ENCODE data around the gene ITPKB. TPM values are rescaled to one million over a fixed set of nuclear protein-coding genes. Genes with fewer than 3 reads are reported as not detected.

ITPKB gene
- total RNA-seq, 1 experiment from 2014 or later: 4.4 TPM

DNA sequence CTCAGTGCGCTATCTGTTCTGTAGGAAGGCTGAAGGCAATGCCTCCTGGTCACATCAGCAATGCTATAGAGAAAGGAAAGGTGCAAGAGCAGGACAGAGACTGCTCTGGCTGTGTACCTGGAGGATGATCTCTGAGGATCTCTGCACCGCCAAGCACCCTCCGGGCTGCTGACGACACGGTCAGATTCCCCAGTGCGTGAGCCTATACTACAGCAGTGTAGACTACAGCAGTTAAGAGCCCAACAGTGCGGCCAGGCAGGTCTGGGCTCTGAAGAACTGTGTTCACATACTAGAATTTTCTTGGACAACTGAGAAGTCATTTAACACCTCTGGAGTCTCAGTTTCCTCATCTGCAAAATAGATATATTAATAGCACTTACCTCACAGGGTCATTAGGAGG is 39.9 kb downstream of the ITPKB start:
- POLR2A ChIA-PET: no interaction called here
- Mint-ChIP-seq H3K4me3 (ENCODE audit: unreplicated experiment) (no peak overlapping the region), H3K27ac (ENCODE audit: unreplicated experiment) (no peak overlapping the region), H3K4me1 (ENCODE audit: low read depth, unreplicated experiment) (no peaks in the 10 kb centered on the region), H3K9me3 (ENCODE audit: unreplicated experiment) (no peaks in the 10 kb centered on the region), H3K36me3 (ENCODE audit: insufficient read depth, unreplicated experiment) (no peaks in the 10 kb centered on the region), H3K27me3 (ENCODE audit: insufficient read depth, unreplicated experiment) (no peaks in the 10 kb centered on the region)
- no peaks in the 10 kb centered on the region for H3K27me3 ChIP-seq (replicated peaks; ENCODE audit: control insufficient read depth, insufficient read depth, low read length)
- H3K4me1 ChIP-seq: peaks cover 5% of the 10 kb centered on the region; the same call in 1 of the 2 replicates
- DNase-seq: no peak
- BruUV-seq (replicated peaks): no TSS peak
- no peak overlapping the region for H3K4me3 ChIP-seq (ENCODE audit: low read depth, low read length)
- H3K36me3 ChIP-seq (ENCODE audit: control insufficient read depth, insufficient read depth, low read length): no peaks in the 10 kb centered on the region
- intact Hi-C loops (cut with micrococcal nuclease; ENCODE audit: unreplicated experiment): no loop called here
- CTCF ChIA-PET: no interaction called here
- no peaks in the 10 kb centered on the region for H3K9me3 ChIP-seq
- no peak for TF ChIP-seq CTCF (IDR thresholded peaks at IDR 0.05; ENCODE audit: insufficient read depth in 1 of 2, low read depth in 1 of 2, low read length in 1 of 2, severe bottlenecking in 1 of 2, unreplicated experiment in 1 of 2)

- intact Hi-C loops (cut with micrococcal nuclease; ENCODE audit: unreplicated experiment): no loop called here
- TF ChIP-seq CTCF (IDR thresholded peaks at IDR 0.05; ENCODE audit: insufficient read depth in 1 of 2, low read depth in 1 of 2, low read length in 1 of 2, severe bottlenecking in 1 of 2, unreplicated experiment in 1 of 2): no peak
- Mint-ChIP-seq H3K36me3 (ENCODE audit: insufficient read depth, unreplicated experiment) (no peaks in the 10 kb centered on the region), H3K27ac (ENCODE audit: unreplicated experiment) (no peak overlapping the region), H3K4me1 (ENCODE audit: low read depth, unreplicated experiment) (no peaks in the 10 kb centered on the region), H3K4me3 (ENCODE audit: unreplicated experiment) (no peak overlapping the region), H3K27me3 (ENCODE audit: insufficient read depth, unreplicated experiment) (no peaks in the 10 kb centered on the region), H3K9me3 (ENCODE audit: unreplicated experiment) (no peaks in the 10 kb centered on the region)
- no peaks in the 10 kb centered on the region for H3K9me3 ChIP-seq
- no peaks in the 10 kb centered on the region for H3K27me3 ChIP-seq (replicated peaks; ENCODE audit: control insufficient read depth, insufficient read depth, low read length)
- peaks cover 5% of the 10 kb centered on the region; the same call in 1 of the 2 replicates for H3K4me1 ChIP-seq
- no peak overlapping the region for H3K4me3 ChIP-seq (ENCODE audit: low read depth, low read length)
- no peaks in the 10 kb centered on the region for H3K36me3 ChIP-seq (ENCODE audit: control insufficient read depth, insufficient read depth, low read length)
- ChIA-PET POLR2A (no interaction called here), CTCF (no interaction called here)
- no TSS peak for BruUV-seq (replicated peaks)
- no peak for DNase-seq
These were observed 40.4 kb downstream of the ITPKB start for GRCh38 chr1:226698659-226699058.

- no peak for TF ChIP-seq CTCF (IDR thresholded peaks at IDR 0.05; ENCODE audit: insufficient read depth in 1 of 2, low read depth in 1 of 2, low read length in 1 of 2, severe bottlenecking in 1 of 2, unreplicated experiment in 1 of 2)
- ChIA-PET POLR2A (no interaction called here), CTCF (no interaction called here)
- Mint-ChIP-seq H3K27ac (ENCODE audit: unreplicated experiment) (no peak overlapping the region), H3K4me3 (ENCODE audit: unreplicated experiment) (no peak overlapping the region), H3K9me3 (ENCODE audit: unreplicated experiment) (no peaks in the 10 kb centered on the region), H3K4me1 (ENCODE audit: low read depth, unreplicated experiment) (no peaks in the 10 kb centered on the region), H3K27me3 (ENCODE audit: insufficient read depth, unreplicated experiment) (no peaks in the 10 kb centered on the region), H3K36me3 (ENCODE audit: insufficient read depth, unreplicated experiment) (no peaks in the 10 kb centered on the region)
- BruUV-seq (replicated peaks): no TSS peak
- no peaks in the 10 kb centered on the region for H3K27me3 ChIP-seq (replicated peaks; ENCODE audit: control insufficient read depth, insufficient read depth, low read length)
- H3K9me3 ChIP-seq: no peaks in the 10 kb centered on the region
- intact Hi-C loops (cut with micrococcal nuclease; ENCODE audit: unreplicated experiment): no loop called here
- H3K4me1 ChIP-seq: peaks cover 5% of the 10 kb centered on the region; the same call in 1 of the 2 replicates
- H3K4me3 ChIP-seq (ENCODE audit: low read depth, low read length): no peak overlapping the region
- no peak for DNase-seq
- H3K36me3 ChIP-seq (ENCODE audit: control insufficient read depth, insufficient read depth, low read length): no peaks in the 10 kb centered on the region
These were observed 41.0 kb downstream of the ITPKB start for GRCh38 chr1:226697929-226698544.
